ENCODE data around the gene PTGIR. TPM values are rescaled to one million over a fixed set of nuclear protein-coding genes. Genes with fewer than 3 reads are reported as not detected.

PTGIR gene, protein sequence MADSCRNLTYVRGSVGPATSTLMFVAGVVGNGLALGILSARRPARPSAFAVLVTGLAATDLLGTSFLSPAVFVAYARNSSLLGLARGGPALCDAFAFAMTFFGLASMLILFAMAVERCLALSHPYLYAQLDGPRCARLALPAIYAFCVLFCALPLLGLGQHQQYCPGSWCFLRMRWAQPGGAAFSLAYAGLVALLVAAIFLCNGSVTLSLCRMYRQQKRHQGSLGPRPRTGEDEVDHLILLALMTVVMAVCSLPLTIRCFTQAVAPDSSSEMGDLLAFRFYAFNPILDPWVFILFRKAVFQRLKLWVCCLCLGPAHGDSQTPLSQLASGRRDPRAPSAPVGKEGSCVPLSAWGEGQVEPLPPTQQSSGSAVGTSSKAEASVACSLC
- 10 to 100 TPM; 14.0 to 14.7 TPM for total RNA-seq

DNA sequence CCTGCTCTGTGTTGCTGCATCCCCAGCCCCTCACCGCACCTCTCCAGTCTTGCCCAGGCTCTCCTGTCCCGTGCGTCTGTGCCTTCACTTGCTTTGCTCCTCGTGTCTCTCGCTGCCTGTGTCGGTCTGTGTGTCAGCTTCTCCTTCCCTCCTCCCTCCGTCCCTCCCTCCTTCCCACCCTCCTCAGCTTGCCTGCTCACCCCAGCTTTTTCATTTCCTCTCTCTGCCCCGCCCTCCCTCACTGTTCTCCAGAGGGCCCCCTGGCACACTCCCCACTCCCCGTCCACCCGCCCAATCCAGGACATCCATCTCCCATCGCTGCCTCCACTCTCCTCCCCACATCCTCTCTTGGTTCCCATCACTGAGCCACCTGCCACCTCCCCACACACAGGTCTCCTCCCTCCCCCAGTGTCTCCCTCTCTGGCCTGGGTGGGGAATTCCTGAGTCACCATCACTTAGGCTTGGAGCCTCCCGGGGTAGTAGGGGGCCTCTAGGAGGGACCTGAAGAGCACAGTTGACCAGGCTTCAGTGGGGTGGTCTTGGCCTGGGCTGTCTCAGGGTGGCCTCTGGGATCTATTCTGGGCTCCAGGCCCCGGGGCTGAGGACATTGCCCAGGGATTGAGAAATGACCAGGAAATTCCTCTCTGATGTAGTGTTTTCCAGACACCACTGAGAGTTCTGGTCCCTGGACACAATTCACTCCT lies at the start of gene PTGIR:
Gene PTGIR (minus strand): TSS at position 132 of the 704 bp plus-strand sequence. CDS start 864 bp downstream, outside the sequence.
- POLR2A ChIA-PET: no interaction called here
- peaks cover 61% of the 10 kb centered on the region for H3K4me1 Mint-ChIP-seq

DNA sequence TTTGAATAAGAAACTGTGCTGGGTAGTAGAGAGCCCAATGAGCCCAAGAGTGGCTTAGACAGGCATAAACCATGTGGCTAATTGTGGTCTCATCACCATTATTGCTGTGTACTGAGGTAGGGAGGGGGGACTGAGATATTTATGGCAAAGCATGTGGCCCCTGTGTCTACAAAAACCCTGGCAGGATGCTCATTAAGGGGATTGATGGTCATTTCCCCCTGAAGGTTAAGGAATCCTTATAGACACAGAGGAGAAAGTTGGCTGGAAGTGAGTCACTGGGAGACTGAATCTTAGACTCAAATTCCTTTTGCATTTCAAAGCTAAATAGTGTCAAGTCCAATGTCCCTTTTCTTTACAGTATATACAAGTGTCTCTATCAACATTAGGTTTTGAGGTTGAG lies 45.9 kb upstream of the PTGIR start:
- no peak for DNase-seq
- no peaks in the 10 kb centered on the region for H3K4me1 Mint-ChIP-seq
- H3K27me3 Mint-ChIP-seq: no peaks in the 10 kb centered on the region
- CTCF ChIA-PET: interaction anchor here (0.6 to 4.2 kb wide), 2 partner anchors 9 to 309 kb away, joined by 3 to 21 read pairs; partner anchors contain the start of gene DACT3
- H3K36me3 Mint-ChIP-seq (ENCODE audit: low read depth): peaks cover 38% of the 10 kb centered on the region
- no peak overlapping the region for H3K4me3 Mint-ChIP-seq
- POLR2A ChIA-PET: no interaction called here
- peaks cover 4% of the 10 kb centered on the region for H3K9me3 Mint-ChIP-seq
- H3K27ac Mint-ChIP-seq: no peak overlapping the region

More for the DNA sequence above, at the start of gene PTGIR:
- CTCF ChIA-PET: interaction anchor here (0.6 to 1.6 kb wide), 4 partner anchors 9 to 77 kb away, joined by 3 to 4 read pairs (median 4); no protein-coding TSS in a partner anchor
- peaks cover 6% of the 10 kb centered on the region for H3K36me3 Mint-ChIP-seq (ENCODE audit: low read depth)
- no peaks in the 10 kb centered on the region for H3K27me3 Mint-ChIP-seq
- DNase-seq: peak; percentile 26
- no peaks in the 10 kb centered on the region for H3K9me3 Mint-ChIP-seq
- H3K4me3 Mint-ChIP-seq: peak within 1 kb of the TSS; percentile 73
- H3K27ac Mint-ChIP-seq: peak within 1 kb of the TSS; percentile 86

DNA sequence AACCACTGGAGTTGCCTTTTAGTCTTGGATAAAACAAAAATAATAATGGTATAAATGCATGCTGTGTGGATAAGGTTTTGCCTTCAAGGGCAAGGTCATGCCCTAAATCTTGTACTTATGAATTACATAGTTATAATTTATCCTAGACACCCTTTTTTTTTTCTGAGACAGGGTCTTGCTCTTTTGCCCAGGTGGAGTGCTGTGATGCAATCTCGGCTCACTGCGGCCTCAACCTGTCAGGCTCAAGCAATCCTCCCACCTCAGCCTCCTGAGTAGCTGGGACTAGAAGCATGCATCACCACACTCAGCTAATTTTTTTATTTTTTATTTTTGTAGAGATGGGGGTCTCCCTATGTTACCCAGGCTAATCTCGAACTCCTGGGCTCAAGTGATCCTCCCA lies 43.8 kb upstream of the PTGIR start:
- Mint-ChIP-seq H3K4me1 (no peaks in the 10 kb centered on the region), H3K9me3 (peaks cover 4% of the 10 kb centered on the region), H3K27me3 (no peaks in the 10 kb centered on the region), H3K27ac (no peak overlapping the region), H3K36me3 (ENCODE audit: low read depth) (peaks cover 19% of the 10 kb centered on the region), H3K4me3 (no peak overlapping the region)
- ChIA-PET CTCF (no interaction called here), POLR2A (no interaction called here)
- no peak for DNase-seq

DNA sequence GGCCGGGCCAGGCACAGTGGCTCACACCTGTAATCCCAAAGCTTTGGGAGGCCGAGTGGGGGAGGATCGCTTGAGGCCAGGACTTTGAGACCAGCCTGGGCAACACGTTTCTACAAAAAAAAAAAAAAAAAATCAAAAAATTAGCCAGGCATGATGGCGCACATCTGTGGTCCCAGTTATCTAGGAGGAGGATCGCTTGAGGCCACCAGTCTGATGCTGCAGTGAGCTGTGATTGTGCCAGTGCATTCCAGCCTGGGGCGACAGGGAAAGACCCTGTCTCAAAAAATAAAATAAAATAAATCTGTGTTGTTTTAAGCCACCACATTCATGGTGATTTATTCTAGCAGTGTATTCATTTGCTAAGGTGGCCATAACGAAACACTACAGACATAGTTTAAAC lies 40.2 kb upstream of the PTGIR start:
- ChIA-PET POLR2A (no interaction called here), CTCF (interaction anchor here (0.6 to 1.4 kb wide), 4 partner anchors 51 to 1482 kb away, joined by 3 to 5 read pairs (median 4); no protein-coding TSS in a partner anchor)
- Mint-ChIP-seq H3K4me3 (no peak overlapping the region), H3K27ac (no peak overlapping the region), H3K36me3 (ENCODE audit: low read depth) (no peaks in the 10 kb centered on the region), H3K4me1 (peaks cover 16% of the 10 kb centered on the region), H3K27me3 (peaks cover 6% of the 10 kb centered on the region), H3K9me3 (peaks cover under 1% of the 10 kb centered on the region)
- DNase-seq: no peak

DNA sequence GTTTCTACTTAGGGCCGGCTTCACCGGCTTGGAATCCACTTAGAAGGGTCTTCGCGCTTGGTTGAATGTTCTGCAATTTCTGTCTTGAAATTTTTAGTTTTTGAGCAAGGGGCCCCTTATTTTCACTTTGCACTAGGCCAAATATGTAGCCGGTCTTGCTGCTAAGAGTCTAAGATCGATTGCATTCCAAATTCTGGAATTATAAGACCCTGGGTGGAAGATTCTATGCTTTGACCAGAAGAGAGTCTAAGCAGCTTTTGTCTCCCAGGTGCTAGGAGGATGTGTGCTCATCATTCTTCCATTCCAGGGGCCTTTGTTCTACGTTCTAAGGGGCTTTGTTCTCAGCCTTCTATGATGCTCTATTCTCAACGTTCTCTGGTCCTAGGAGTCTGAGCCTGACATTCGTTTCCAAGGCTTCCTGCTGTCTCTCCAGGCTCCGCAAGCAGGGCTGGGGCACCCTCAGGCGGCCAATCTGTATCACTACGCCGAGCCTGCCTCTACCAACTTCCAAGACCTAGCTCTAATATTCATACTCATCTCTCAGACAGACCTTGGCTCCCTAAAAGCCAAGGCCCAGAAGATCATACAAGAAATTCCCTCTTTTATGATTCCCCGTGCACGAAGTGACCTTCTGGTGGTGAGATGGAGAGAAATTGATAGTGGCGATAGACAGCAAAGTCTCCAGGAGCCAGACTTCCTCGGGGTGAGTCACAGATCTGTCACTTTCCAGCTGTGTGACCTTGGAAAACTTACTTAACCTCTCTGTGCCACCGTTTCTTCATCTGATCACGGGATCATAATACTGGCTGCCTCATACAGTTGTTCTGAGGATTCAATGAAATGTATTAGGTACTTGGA lies 37.1 kb upstream of the PTGIR start:
- no peaks in the 10 kb centered on the region for H3K36me3 Mint-ChIP-seq (ENCODE audit: low read depth)
- ChIA-PET POLR2A (interaction anchor here (1.1 to 1.2 kb wide), 2 partner anchors 51 to 61 kb away, joined by 3 read pairs; partner anchors contain the start of gene CALM3), CTCF (interaction anchor here (0.6 to 4.1 kb wide), 33 partner anchors 9 to 139 kb away, joined by 3 to 78 read pairs (median 5); partner anchors contain the start of gene CALM3)
- peak; percentile 83 for DNase-seq
- no peaks in the 10 kb centered on the region for H3K9me3 Mint-ChIP-seq
- peaks cover 23% of the 10 kb centered on the region for H3K27me3 Mint-ChIP-seq
- peak overlapping the region; percentile 85 for H3K27ac Mint-ChIP-seq
- peaks cover 22% of the 10 kb centered on the region for H3K4me1 Mint-ChIP-seq
- peak overlapping the region; percentile 65 for H3K4me3 Mint-ChIP-seq

DNA sequence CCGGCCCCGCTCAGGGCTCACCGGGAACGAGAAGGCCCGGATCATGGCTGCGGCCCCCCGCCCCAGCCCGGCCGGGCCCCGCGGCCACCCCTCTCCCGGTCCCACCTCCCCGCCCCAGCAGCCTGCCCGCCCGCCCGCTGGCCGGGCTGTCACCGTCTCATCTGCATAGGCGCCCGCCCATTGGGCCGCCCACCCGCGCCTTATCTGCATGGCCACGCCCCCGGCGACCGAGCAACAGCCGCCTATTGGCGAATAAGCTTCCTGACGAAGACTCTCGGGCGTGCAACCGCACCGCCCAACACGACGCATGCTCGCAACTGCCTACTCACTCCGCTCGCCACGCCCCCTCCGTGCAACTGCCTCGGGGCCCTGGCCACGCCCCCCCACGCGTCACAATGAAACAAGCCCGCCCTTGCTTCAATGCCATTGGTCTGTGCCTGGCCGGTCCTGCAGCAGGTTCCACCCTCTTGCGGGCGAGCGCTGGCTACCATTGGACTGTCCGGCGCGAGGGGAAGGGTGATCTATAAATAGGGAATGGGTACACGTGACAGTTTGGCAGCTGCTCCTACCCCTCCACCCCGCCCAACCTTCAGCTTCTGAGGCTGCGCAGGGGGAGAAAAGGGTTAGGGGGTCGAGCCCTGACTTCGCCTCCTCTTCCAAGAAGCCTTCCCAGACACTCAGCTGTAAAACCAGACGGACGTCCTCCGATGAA lies 36.3 kb upstream of the PTGIR start, which contains the start of gene DACT3:
Gene DACT3 (minus strand): TSS at position 163 of the 712 bp plus-strand sequence. CDS start 118 bp downstream, at position 45.
- peaks cover 22% of the 10 kb centered on the region for H3K4me1 Mint-ChIP-seq
- ChIA-PET CTCF (interaction anchor here (0.5 to 4.1 kb wide), 24 partner anchors 12 to 577 kb away, joined by 3 to 78 read pairs (median 6); partner anchors contain the start of gene CALM3), POLR2A (interaction anchor here (0.6 to 1.2 kb wide), 4 partner anchors 44 to 60 kb away, joined by 3 read pairs; partner anchors contain the start of gene CALM3)
- H3K4me3 Mint-ChIP-seq: peak within 1 kb of the TSS; percentile 65
- H3K36me3 Mint-ChIP-seq (ENCODE audit: low read depth): no peaks in the 10 kb centered on the region
- no peaks in the 10 kb centered on the region for H3K9me3 Mint-ChIP-seq
- peak; percentile 100 for DNase-seq
- H3K27ac Mint-ChIP-seq: peak within 1 kb of the TSS; percentile 85
- peaks cover 23% of the 10 kb centered on the region for H3K27me3 Mint-ChIP-seq

DNA sequence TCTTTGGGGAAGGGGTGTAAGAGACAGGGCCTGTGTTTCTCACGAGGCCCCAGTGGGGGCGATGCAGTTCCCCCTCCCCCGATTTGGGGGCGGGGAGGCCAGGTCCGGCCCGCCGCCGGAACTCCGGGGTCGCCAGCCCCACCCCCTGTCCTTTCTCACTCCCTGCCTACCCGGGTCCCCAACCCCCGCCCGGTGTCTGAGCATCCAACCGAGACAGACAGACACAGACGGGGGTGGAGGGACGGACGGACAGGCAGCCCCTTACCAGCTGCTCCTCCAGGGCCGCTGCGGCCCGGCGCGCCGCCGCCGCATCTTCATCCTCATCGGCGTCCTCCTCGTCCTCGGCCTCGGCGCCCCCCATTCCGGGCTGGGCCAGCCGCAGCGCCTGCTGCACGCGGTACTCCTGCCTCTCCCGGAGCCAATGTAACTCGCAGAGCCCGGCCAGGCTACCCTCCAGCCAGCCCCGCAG lies 35.7 kb upstream of the PTGIR start:
- POLR2A ChIA-PET: interaction anchor here (0.6 to 0.9 kb wide), 2 partner anchors 43 to 46 kb away, joined by 3 read pairs; no protein-coding TSS in a partner anchor
- peak overlapping the region; percentile 65 for H3K4me3 Mint-ChIP-seq
- H3K9me3 Mint-ChIP-seq: no peaks in the 10 kb centered on the region
- DNase-seq: no peak
- H3K4me1 Mint-ChIP-seq: peaks cover 22% of the 10 kb centered on the region
- CTCF ChIA-PET: interaction anchor here (0.5 to 4.1 kb wide), 15 partner anchors 13 to 578 kb away, joined by 3 to 78 read pairs (median 8); partner anchors contain the start of gene CALM3
- H3K27ac Mint-ChIP-seq: no peak overlapping the region
- peaks cover 23% of the 10 kb centered on the region for H3K27me3 Mint-ChIP-seq
- H3K36me3 Mint-ChIP-seq (ENCODE audit: low read depth): no peaks in the 10 kb centered on the region

DNA sequence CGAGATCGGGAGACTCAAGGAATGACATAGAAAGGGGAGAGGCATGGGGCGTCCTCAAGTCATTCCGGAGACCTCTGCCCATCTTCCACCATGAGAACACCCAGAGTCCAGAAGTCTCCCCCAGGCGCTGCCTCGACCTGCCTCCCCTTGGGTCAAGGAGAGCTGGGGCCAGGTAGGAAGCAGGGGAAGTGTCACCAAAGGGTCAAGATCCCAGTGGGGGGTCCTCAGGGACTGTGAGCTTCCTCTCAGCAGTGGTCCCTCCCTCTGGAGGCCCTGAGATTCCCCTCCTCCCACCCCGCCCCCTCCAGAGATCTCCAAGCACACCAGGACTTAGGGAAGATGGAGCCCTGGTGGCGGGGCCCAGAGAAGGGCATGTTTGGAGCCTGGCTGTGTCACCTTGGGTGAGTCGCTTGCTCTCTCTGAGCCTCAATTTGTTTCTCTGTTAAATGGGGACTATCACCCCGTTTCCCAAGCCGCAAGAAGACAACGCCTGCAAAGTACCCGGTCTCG lies 35.2 kb upstream of the PTGIR start:
- Mint-ChIP-seq H3K27me3 (peaks cover 24% of the 10 kb centered on the region), H3K9me3 (no peaks in the 10 kb centered on the region), H3K4me1 (peaks cover 22% of the 10 kb centered on the region), H3K36me3 (ENCODE audit: low read depth) (no peaks in the 10 kb centered on the region), H3K27ac (no peak overlapping the region), H3K4me3 (peak overlapping the region; percentile 43)
- ChIA-PET POLR2A (no interaction called here), CTCF (interaction anchor here (1.1 to 3.3 kb wide), 6 partner anchors 13 to 58 kb away, joined by 3 to 78 read pairs (median 14); no protein-coding TSS in a partner anchor)
- DNase-seq: no peak

DNA sequence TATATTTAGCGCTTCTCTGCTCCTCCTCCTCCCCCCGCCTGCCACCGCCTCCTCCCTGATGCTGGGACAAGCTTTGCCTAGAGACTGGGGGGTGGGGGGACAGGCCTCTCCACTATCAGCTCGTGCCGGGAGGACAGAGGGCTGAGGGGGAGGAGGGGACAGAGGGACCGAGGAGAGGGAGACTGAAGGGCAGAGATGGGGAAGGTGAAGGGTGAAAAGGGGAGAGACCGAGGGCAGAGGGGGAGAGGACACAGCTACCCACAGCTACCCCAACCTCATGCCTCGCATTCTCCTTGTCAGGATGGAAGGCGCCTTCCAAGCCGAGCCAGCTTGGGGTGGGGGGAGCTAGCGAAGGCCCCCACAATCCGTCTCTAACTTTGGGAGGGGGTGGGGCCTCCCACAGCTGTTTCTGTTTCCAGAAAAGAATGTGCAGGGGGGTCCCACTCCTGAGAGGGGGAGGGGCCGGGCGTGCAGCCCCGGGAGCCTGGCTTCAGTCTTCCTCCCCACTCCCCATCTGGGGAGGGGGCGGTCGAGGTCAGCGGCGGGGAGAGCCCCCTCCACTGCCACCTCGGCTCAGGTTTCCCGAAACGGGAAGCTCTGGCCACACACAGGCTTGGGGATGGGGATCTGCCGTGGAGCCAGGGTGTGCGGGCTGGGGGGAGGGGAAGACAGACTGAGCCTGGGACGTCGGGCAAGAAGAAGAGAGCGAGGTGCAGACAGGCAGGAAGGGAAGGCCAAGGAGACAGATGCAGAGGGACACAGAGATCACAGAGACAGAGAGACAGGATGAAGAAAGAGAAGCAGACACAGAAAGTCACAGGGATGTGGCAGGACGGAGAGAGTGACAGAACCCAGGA lies 34.5 kb upstream of the PTGIR start:
- ChIA-PET CTCF (interaction anchor here (0.6 to 1.5 kb wide), 5 partner anchors 25 to 57 kb away, joined by 3 to 11 read pairs (median 3); no protein-coding TSS in a partner anchor), POLR2A (no interaction called here)
- DNase-seq: no peak

DNA sequence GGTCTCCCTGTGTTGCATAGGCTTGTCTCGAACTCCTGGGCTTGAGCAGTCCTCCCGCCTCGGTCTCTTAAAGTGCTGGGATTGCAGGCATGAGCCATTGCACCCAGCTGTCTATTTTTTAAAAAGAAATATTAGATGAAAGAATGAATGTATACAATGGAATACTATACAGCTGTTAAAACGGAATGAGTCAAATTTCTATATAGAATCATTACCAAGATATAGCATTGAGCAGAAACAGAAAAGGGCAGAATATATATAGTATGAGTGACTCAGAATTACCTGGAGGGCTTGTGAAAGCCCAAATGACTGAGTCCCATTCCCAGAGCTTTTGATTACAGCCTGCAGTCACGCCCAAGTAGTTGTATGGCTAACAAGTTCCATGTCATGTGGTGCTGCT lies 31.7 kb upstream of the PTGIR start:
- H3K4me1 Mint-ChIP-seq: peaks cover 13% of the 10 kb centered on the region
- POLR2A ChIA-PET: no interaction called here
- H3K27ac Mint-ChIP-seq: no peak overlapping the region
- CTCF ChIA-PET: interaction anchor here (0.9 kb wide), 1 partner anchor 140 kb away, joined by 4 read pairs; no protein-coding TSS in a partner anchor
- H3K9me3 Mint-ChIP-seq: no peaks in the 10 kb centered on the region
- no peaks in the 10 kb centered on the region for H3K36me3 Mint-ChIP-seq (ENCODE audit: low read depth)
- peaks cover 40% of the 10 kb centered on the region for H3K27me3 Mint-ChIP-seq
- DNase-seq: no peak
- H3K4me3 Mint-ChIP-seq: no peak overlapping the region

More for the DNA sequence above, 34.5 kb upstream of the PTGIR start:
- Mint-ChIP-seq H3K9me3 (no peaks in the 10 kb centered on the region), H3K27me3 (peaks cover 30% of the 10 kb centered on the region), H3K36me3 (ENCODE audit: low read depth) (no peaks in the 10 kb centered on the region), H3K27ac (peak overlapping the region; percentile 0), H3K4me1 (peaks cover 22% of the 10 kb centered on the region), H3K4me3 (peak overlapping the region; percentile 43)

All from activated CD4-positive, alpha-beta T cell treated with anti-CD3 and anti-CD28 coated beads, Interleukin-2, amount 10 ng/mL, durations not matched to agents 7 days and 5 days (primary cell).